ENCODE results near the gene NANOS3. TPM values are rescaled to one million over a fixed set of nuclear protein-coding genes. Genes with fewer than 3 reads are reported as not detected.

Gene NANOS3
- total RNA-seq, 1 experiment from 2014 or later = not detected

- ATAC-seq = no peak
- H3K36me3 ChIP-seq (ENCODE audit: control insufficient read depth in 1 of 2, insufficient read depth in 2 of 2, low read length in 2 of 2) = peaks cover 0 to 14% of the 10 kb centered on the region in 2 experiments; a peak in 1 of 4 replicates
- no peaks in the 10 kb centered on the region; the same call in 1 of the 2 replicates for H4K20me1 ChIP-seq (ENCODE audit: insufficient read depth)
- CTCF ChIA-PET = no interaction called here
- POLR2A ChIA-PET = no interaction called here
- H3K79me2 ChIP-seq (ENCODE audit: insufficient read depth, low read length) = peaks cover 16% of the 10 kb centered on the region
- TF ChIP-seq POLR2AphosphoS5 (IDR thresholded peaks at IDR 0.05; ENCODE audit: low read depth, low read length) (peak; percentile 33; the same call in 1 of the 2 replicates), ELF1 (IDR thresholded peaks at IDR 0.05; ENCODE audit: borderline replicate concordance, low read depth) (no peak)
- no peak overlapping the region for H3K4me3 ChIP-seq (replicated peaks in 1 of 2; ENCODE audit: low read depth in 1 of 2, low read length in 2 of 2)
- no TSS peak for BruUV-seq (replicated peaks)
- no peak overlapping the region for H3K4me2 ChIP-seq (ENCODE audit: low read length)
- intact Hi-C loops (cut with micrococcal nuclease) = no loop called here
- no peak for DNase-seq (ENCODE audit: low read depth, low spot score)
- H3K4me1 ChIP-seq (ENCODE audit: control insufficient read depth in 1 of 2, insufficient read depth in 2 of 2, low read length in 2 of 2) = peaks cover 22 to 40% of the 10 kb centered on the region in 2 experiments; a peak in 3 of 4 replicates
- H2AFZ ChIP-seq (ENCODE audit: low read depth, low read length, poor library complexity, severe bottlenecking) = no peak overlapping the region
- no peak overlapping the region for H3K9ac ChIP-seq (ENCODE audit: low read length)
- H3K9me3 ChIP-seq (ENCODE audit: control insufficient read depth in 1 of 2, insufficient read depth in 1 of 2, low read depth in 1 of 2, low read length in 2 of 2) = no peaks in the 10 kb centered on the region
- RAD21 ChIA-PET (ENCODE audit: low non-redundant PET in 1 of 2, low total read pairs in 2 of 2, uncharacterized antibody in 2 of 2, unreplicated experiment in 2 of 2) = no interaction called here
- H3K27ac ChIP-seq (ENCODE audit: low read depth, low read length) = no peak overlapping the region
- no peaks in the 10 kb centered on the region for H3K27me3 ChIP-seq (ENCODE audit: insufficient read depth, low read length)
- H3K9me2 ChIP-seq (ENCODE audit: insufficient read depth) = no peaks in the 10 kb centered on the region
These were observed 45.1 kb upstream of the NANOS3 start for GRCh38 chr19:13831537-13832467.

- Histone ChIP-seq H3K9me3 (ENCODE audit: control insufficient read depth in 1 of 2, insufficient read depth in 1 of 2, low read depth in 1 of 2, low read length in 2 of 2) (no peaks in the 10 kb centered on the region), H3K4me1 (ENCODE audit: control insufficient read depth in 1 of 2, insufficient read depth in 2 of 2, low read length in 2 of 2) (peaks cover 37 to 55% of the 10 kb centered on the region in 2 experiments), H3K9me2 (ENCODE audit: insufficient read depth) (no peaks in the 10 kb centered on the region), H4K20me1 (ENCODE audit: insufficient read depth) (peaks cover 4% of the 10 kb centered on the region), H3K9ac (ENCODE audit: low read length) (peak overlapping the region; percentile 50), H3K27ac (ENCODE audit: low read depth, low read length) (peak overlapping the region; percentile 38), H3K36me3 (ENCODE audit: control insufficient read depth in 1 of 2, insufficient read depth in 2 of 2, low read length in 2 of 2) (peaks cover 3 to 26% of the 10 kb centered on the region in 2 experiments; a peak in 2 of 4 replicates), H3K79me2 (ENCODE audit: insufficient read depth, low read length) (peaks cover 34% of the 10 kb centered on the region), H3K4me3 (replicated peaks in 1 of 2; ENCODE audit: low read depth in 1 of 2, low read length in 2 of 2) (peak overlapping the region in 1 of 2 experiments; percentile 5; a peak in 2 of 4 replicates), H3K27me3 (ENCODE audit: insufficient read depth, low read length) (no peaks in the 10 kb centered on the region), H3K4me2 (ENCODE audit: low read length) (peak overlapping the region; percentile 63), H2AFZ (ENCODE audit: low read depth, low read length, poor library complexity, severe bottlenecking) (no peak overlapping the region)
- ChIA-PET POLR2A (interaction anchor here (1.0 to 2.4 kb wide), 4 partner anchors 13 to 28 kb away, joined by 4 to 9 read pairs (median 6); no protein-coding TSS in a partner anchor), CTCF (interaction anchor here (1.0 to 1.2 kb wide), 3 partner anchors 28 to 52 kb away, joined by 3 to 12 read pairs (median 3); no protein-coding TSS in a partner anchor), RAD21 (ENCODE audit: low non-redundant PET in 1 of 2, low total read pairs in 2 of 2, uncharacterized antibody in 2 of 2, unreplicated experiment in 2 of 2) (interaction anchor here in 1 of 2 experiments (0.8 to 1.0 kb wide), 2 partner anchors 28 to 49 kb away, joined by 3 to 4 read pairs; no protein-coding TSS in a partner anchor)
- ATAC-seq (peak; percentile 94), DNase-seq (ENCODE audit: low read depth, low spot score) (no peak)
- BruUV-seq (replicated peaks) = TSS peak; percentile 50
- intact Hi-C loops (cut with micrococcal nuclease) = no loop called here
- TF ChIP-seq RAD21 (IDR thresholded peaks at IDR 0.05; ENCODE audit: low read depth) = peak; percentile 60
- TF ChIP-seq ZBTB33 (IDR thresholded peaks at IDR 0.05; ENCODE audit: extremely low read depth, insufficient replicate concordance, low read length) = no peak
- no peak for TF ChIP-seq EZH2phosphoT487 (IDR thresholded peaks at IDR 0.05; ENCODE audit: borderline replicate concordance)
- no peak for TF ChIP-seq SRF (IDR thresholded peaks at IDR 0.05; ENCODE audit: low read depth)
- 0 out of 2 replicates have a peak, but pooled peaks have one; percentile 15 for TF ChIP-seq CBX3 (IDR thresholded peaks at IDR 0.05; ENCODE audit: low read depth)
- TF ChIP-seq ZNF274 (IDR thresholded peaks at IDR 0.05; ENCODE audit: low read depth, low read length) = no peak
- TF ChIP-seq SIN3A (IDR thresholded peaks at IDR 0.05; ENCODE audit: low read depth) = no peak; the same call in none of the 2 replicates
- no peak for TF ChIP-seq TCF7L2 (IDR thresholded peaks at IDR 0.05; ENCODE audit: borderline replicate concordance, extremely low read depth, insufficient read depth, insufficient read length)
- no peak for TF ChIP-seq ATF3 (IDR thresholded peaks at IDR 0.05)
These were observed 43.3 kb upstream of the NANOS3 start for GRCh38 chr19:13833330-13834243.
